ENCODE results near the gene BACH2. TPM values are rescaled to one million over a fixed set of nuclear protein-coding genes. Genes with fewer than 3 reads are reported as not detected.

Gene BACH2
- polyA plus RNA-seq, 1 donor (not counting 4 experiments of a cell fraction or from before 2014, with no cell fraction given), result 0.50 TPM

GRCh38 chr6:90026216-90026615 is 270.4 kb downstream of the BACH2 start:
- peaks cover 11% of the 10 kb centered on the region for H3K4me1 ChIP-seq (ENCODE audit: control insufficient read depth, extremely low read depth, insufficient read depth, low read length)
- H3K79me2 ChIP-seq (ENCODE audit: control insufficient read depth, insufficient read depth, low read length), result no peaks in the 10 kb centered on the region
- no peaks in the 10 kb centered on the region for H3K9me3 ChIP-seq (ENCODE audit: control insufficient read depth, low read depth, low read length)
- TF ChIP-seq EZH2 (IDR thresholded peaks at IDR 0.05; ENCODE audit: low read length), result no peak
- no peak for TF ChIP-seq CTCF (optimal IDR thresholded peaks at IDR 0.05 in 1 of 3, IDR thresholded peaks at IDR 0.05 in 1 of 3, conservative IDR thresholded peaks at IDR 0.05 in 1 of 3; ENCODE audit: extremely low read depth in 1 of 3, insufficient read depth in 2 of 3, low read length in 3 of 3)
- no peak overlapping the region for H3K9ac ChIP-seq (ENCODE audit: control insufficient read depth, extremely low read depth, insufficient read depth, low read length)
- H3K4me3 ChIP-seq (ENCODE audit: control insufficient read depth in 2 of 3, extremely low read depth in 1 of 3, insufficient read depth in 2 of 3, low read depth in 1 of 3, low read length in 3 of 3), result no peak overlapping the region
- no peak for FAIRE-seq
- no peaks in the 10 kb centered on the region for H3K27me3 ChIP-seq (ENCODE audit: control insufficient read depth, extremely low read depth, insufficient read depth, low read length)
- H2AFZ ChIP-seq (ENCODE audit: control insufficient read depth, low read length), result no peak overlapping the region
- H4K20me1 ChIP-seq (ENCODE audit: control insufficient read depth, extremely low read depth, insufficient read depth, low read length), result no peaks in the 10 kb centered on the region
- peaks cover 3% of the 10 kb centered on the region for H3K9me1 ChIP-seq (ENCODE audit: control insufficient read depth, extremely low read depth, insufficient read depth, low read length)
- no peak for DNase-seq (ENCODE audit: low read depth, low spot score)
- no peak overlapping the region for H3K27ac ChIP-seq (ENCODE audit: control insufficient read depth, insufficient read depth, low read length)
- peak overlapping the region; percentile 31 for H3K4me2 ChIP-seq (ENCODE audit: control insufficient read depth, extremely low read depth, insufficient read depth, low read depth, low read length)
- no peaks in the 10 kb centered on the region for H3K36me3 ChIP-seq (ENCODE audit: control insufficient read depth in 2 of 2, extremely low read depth in 1 of 2, insufficient read depth in 2 of 2, low read length in 2 of 2)
- dilution Hi-C loops (cut with MboI; ENCODE audit: extremely low pct_ligation_motif_present, low sequenced_read_pairs), result no loop called here

GRCh38 chr6:90025523-90026061 is 271.1 kb downstream of the BACH2 start:
- TF ChIP-seq EZH2 (IDR thresholded peaks at IDR 0.05; ENCODE audit: low read length), result no peak
- TF ChIP-seq CTCF (optimal IDR thresholded peaks at IDR 0.05 in 1 of 3, IDR thresholded peaks at IDR 0.05 in 1 of 3, conservative IDR thresholded peaks at IDR 0.05 in 1 of 3; ENCODE audit: extremely low read depth in 1 of 3, insufficient read depth in 2 of 3, low read length in 3 of 3), result no peak
- peaks cover 3% of the 10 kb centered on the region for H3K9me1 ChIP-seq (ENCODE audit: control insufficient read depth, extremely low read depth, insufficient read depth, low read length)
- H3K27ac ChIP-seq (ENCODE audit: control insufficient read depth, insufficient read depth, low read length), result no peak overlapping the region
- no peak overlapping the region for H3K9ac ChIP-seq (ENCODE audit: control insufficient read depth, extremely low read depth, insufficient read depth, low read length)
- H3K79me2 ChIP-seq (ENCODE audit: control insufficient read depth, insufficient read depth, low read length), result no peaks in the 10 kb centered on the region
- no peaks in the 10 kb centered on the region for H4K20me1 ChIP-seq (ENCODE audit: control insufficient read depth, extremely low read depth, insufficient read depth, low read length)
- DNase-seq (ENCODE audit: low read depth, low spot score) (no peak), FAIRE-seq (peak; percentile 85)
- no peak overlapping the region for H2AFZ ChIP-seq (ENCODE audit: control insufficient read depth, low read length)
- no peaks in the 10 kb centered on the region for H3K9me3 ChIP-seq (ENCODE audit: control insufficient read depth, low read depth, low read length)
- H3K4me3 ChIP-seq (ENCODE audit: control insufficient read depth in 2 of 3, extremely low read depth in 1 of 3, insufficient read depth in 2 of 3, low read depth in 1 of 3, low read length in 3 of 3), result no peak overlapping the region
- no peaks in the 10 kb centered on the region for H3K27me3 ChIP-seq (ENCODE audit: control insufficient read depth, extremely low read depth, insufficient read depth, low read length)
- dilution Hi-C loops (cut with MboI; ENCODE audit: extremely low pct_ligation_motif_present, low sequenced_read_pairs), result no loop called here
- peak overlapping the region; percentile 31 for H3K4me2 ChIP-seq (ENCODE audit: control insufficient read depth, extremely low read depth, insufficient read depth, low read depth, low read length)
- H3K4me1 ChIP-seq (ENCODE audit: control insufficient read depth, extremely low read depth, insufficient read depth, low read length), result peaks cover 11% of the 10 kb centered on the region
- H3K36me3 ChIP-seq (ENCODE audit: control insufficient read depth in 2 of 2, extremely low read depth in 1 of 2, insufficient read depth in 2 of 2, low read length in 2 of 2), result no peaks in the 10 kb centered on the region

Measured in keratinocyte (primary cell).